K562 (cell line): ENCODE results near the gene ARHGEF33. TPM values are rescaled to one million over a fixed set of nuclear protein-coding genes. Genes with fewer than 3 reads are reported as not detected.

Source experiments
- ATF1 ChIP-seq, 2 experiments: fragments of 450-650 bp in 1 of 2; IDR thresholded peaks; 2 replicates each; pipeline ENCODE4 v1.6.1; 2016; ENCODE audit warnings: missing compliant biosample characterization in 1 of 2, missing genetic modification characterization in 1 of 2
- HNRNPUL1 ChIP-seq: fragments of 200-400 bp; formaldehyde crosslinking; IDR thresholded peaks from 2 replicates; pipeline ENCODE4 v1.6.1; 2017; ENCODE audit warnings: low read length
- STAT5B ChIP-seq: fragments of 250-450 bp; sonication (Bioruptor Pico); IDR thresholded peaks from 2 replicates; pipeline ENCODE4 v1.8.0; 2021; ENCODE audit warnings: mild to moderate bottlenecking, inconsistent platforms
- ZFP36 ChIP-seq: fragments of 150-350 bp; IDR thresholded peaks from 2 replicates; pipeline ENCODE4 v1.6.1; 2018; ENCODE audit warnings: low read length, low read depth; ENCODE audit not compliant: partially characterized antibody
- polyA plus RNA-seq, 8 experiments: library from polyadenylated mRNA; depleted of rRNA in 4 of 8; stranded (reverse) in 5 of 8; unstranded in 3 of 8; fragments of >200 nt; fragmentation: Nextera tagmentation in 2 of 8; fragmentation: Illumina TruSeq in 1 of 8; extraction: Ambion mirVana in 2 of 8; extraction: Trizol in 1 of 8; gene quantifications; 2 replicates each; pipeline versions ENCODE4 v1.2.1 to v1.2.3, GENCODE V29; 2011 to 2014; ENCODE audit warnings: inconsistent platforms in 1 of 8, missing spikeins in 1 of 8
- total RNA-seq, 7 experiments: library from RNA; depleted of rRNA in 6 of 7; stranded (reverse); fragments of >200 nt in 6 of 7; fragmentation: Illumina TruSeq in 2 of 7; extraction: Trizol in 2 of 7; gene quantifications; 2 replicates each; pipeline versions ENCODE4 v1.2.1 to v1.2.3, GENCODE V29; 2011 to 2021; ENCODE audit warnings: low replicate concordance in 1 of 7
- TF ChIP-seq, protein P1 (sequence below): sonication (generic); formaldehyde crosslinking; IDR thresholded peaks from 2 replicates; pipeline ENCODE4 v1.8.0; 2022; ENCODE audit warnings: missing genetic modification reagents, mild to moderate bottlenecking, borderline replicate concordance
- TF ChIP-seq, protein P2 (sequence below): sonication (generic); formaldehyde crosslinking; IDR thresholded peaks from 2 replicates; pipeline ENCODE4 v1.8.1; 2023; ENCODE audit warnings: missing genetic modification reagents, mild to moderate bottlenecking, borderline replicate concordance

Gene ARHGEF33
- total and polyA plus RNA-seq, 9 of the 15 experiments (the other 6 are each of a cell fraction or from before 2014, with no cell fraction given) = 0.01 to 0.08 (median 0.03) TPM; not detected in 5

DNA sequence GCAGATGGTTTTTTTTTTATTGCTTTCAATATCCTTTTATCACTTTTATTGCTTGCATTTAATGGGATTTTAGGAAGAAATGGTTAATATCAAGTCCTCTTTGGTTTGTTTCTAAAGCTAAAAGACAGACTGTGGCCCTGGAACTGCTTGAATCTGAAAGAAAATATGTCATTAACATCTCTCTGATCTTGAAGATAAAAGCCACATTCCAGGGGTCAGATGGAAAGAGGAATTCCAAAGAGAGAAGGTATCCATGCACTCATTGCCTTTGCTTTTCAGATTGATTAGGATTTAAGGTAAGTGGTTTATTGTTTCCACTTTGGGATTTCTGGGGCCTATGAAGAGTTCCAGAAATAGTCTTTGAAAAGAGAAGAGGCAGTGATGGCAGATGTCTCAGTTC is 54.1 kb downstream of the ARHGEF33 start (continued):
- TF ChIP-seq, protein P1, sequence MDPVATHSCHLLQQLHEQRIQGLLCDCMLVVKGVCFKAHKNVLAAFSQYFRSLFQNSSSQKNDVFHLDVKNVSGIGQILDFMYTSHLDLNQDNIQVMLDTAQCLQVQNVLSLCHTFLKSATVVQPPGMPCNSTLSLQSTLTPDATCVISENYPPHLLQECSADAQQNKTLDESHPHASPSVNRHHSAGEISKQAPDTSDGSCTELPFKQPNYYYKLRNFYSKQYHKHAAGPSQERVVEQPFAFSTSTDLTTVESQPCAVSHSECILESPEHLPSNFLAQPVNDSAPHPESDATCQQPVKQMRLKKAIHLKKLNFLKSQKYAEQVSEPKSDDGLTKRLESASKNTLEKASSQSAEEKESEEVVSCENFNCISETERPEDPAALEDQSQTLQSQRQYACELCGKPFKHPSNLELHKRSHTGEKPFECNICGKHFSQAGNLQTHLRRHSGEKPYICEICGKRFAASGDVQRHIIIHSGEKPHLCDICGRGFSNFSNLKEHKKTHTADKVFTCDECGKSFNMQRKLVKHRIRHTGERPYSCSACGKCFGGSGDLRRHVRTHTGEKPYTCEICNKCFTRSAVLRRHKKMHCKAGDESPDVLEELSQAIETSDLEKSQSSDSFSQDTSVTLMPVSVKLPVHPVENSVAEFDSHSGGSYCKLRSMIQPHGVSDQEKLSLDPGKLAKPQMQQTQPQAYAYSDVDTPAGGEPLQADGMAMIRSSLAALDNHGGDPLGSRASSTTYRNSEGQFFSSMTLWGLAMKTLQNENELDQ (CRISPR knock-in tag) = no peak
- TF ChIP-seq ZFP36 (no peak), HNRNPUL1 (no peak), STAT5B (no peak), ATF1 (CRISPR knock-in tag; IDR thresholded peaks at IDR 0.05) (no peak), ATF1 (tag; IDR thresholded peaks at IDR 0.05) (no peak)
- TF ChIP-seq, protein P2, sequence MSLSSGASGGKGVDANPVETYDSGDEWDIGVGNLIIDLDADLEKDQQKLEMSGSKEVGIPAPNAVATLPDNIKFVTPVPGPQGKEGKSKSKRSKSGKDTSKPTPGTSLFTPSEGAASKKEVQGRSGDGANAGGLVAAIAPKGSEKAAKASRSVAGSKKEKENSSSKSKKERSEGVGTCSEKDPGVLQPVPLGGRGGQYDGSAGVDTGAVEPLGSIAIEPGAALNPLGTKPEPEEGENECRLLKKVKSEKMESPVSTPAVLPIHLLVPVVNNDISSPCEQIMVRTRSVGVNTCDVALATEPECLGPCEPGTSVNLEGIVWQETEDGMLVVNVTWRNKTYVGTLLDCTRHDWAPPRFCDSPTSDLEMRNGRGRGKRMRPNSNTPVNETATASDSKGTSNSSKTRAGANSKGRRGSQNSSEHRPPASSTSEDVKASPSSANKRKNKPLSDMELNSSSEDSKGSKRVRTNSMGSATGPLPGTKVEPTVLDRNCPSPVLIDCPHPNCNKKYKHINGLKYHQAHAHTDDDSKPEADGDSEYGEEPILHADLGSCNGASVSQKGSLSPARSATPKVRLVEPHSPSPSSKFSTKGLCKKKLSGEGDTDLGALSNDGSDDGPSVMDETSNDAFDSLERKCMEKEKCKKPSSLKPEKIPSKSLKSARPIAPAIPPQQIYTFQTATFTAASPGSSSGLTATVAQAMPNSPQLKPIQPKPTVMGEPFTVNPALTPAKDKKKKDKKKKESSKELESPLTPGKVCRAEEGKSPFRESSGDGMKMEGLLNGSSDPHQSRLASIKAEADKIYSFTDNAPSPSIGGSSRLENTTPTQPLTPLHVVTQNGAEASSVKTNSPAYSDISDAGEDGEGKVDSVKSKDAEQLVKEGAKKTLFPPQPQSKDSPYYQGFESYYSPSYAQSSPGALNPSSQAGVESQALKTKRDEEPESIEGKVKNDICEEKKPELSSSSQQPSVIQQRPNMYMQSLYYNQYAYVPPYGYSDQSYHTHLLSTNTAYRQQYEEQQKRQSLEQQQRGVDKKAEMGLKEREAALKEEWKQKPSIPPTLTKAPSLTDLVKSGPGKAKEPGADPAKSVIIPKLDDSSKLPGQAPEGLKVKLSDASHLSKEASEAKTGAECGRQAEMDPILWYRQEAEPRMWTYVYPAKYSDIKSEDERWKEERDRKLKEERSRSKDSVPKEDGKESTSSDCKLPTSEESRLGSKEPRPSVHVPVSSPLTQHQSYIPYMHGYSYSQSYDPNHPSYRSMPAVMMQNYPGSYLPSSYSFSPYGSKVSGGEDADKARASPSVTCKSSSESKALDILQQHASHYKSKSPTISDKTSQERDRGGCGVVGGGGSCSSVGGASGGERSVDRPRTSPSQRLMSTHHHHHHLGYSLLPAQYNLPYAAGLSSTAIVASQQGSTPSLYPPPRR = no peak
- TF ChIP-seq, all 486 proteins: peak for 0
